Thyroid gland (tissue), 4 donors: ENCODE data around the gene C6orf141. TPM values are rescaled to one million over a fixed set of nuclear protein-coding genes. Genes with fewer than 3 reads are reported as not detected.
A peak's percentile ranks its signal among the peaks of the same experiment; 100 is the strongest.

Experiments used
- DNase-seq, 2 donors: peaks; one replicate each; pipeline ENCODE4 v3.0.0-alpha.2; 2019
- H3K27ac ChIP-seq, 3 donors: fragments of 200-600 bp; sonication (generic); 1 replicate in 2 of 3; 2 replicates in 1 of 3; pipeline ENCODE4 v1.5.1; 2016 to 2019; ENCODE audit warnings: mild to moderate bottlenecking in 1 of 3, moderate library complexity in 1 of 3
- H3K27me3 ChIP-seq: fragments of 200-600 bp; sonication (generic); one replicate; pipeline ENCODE4 v1.5.1; 2019
- H3K36me3 ChIP-seq, 2 donors: fragments of 200-600 bp; sonication (generic); one replicate each; pipeline ENCODE4 v1.5.1; 2016 to 2019
- H3K4me1 ChIP-seq, 2 donors: fragments of 200-600 bp; sonication (generic); one replicate each; pipeline ENCODE4 v1.5.1; 2017 to 2019
- H3K4me3 ChIP-seq, 3 donors: fragments of 200-600 bp; sonication (generic); replicated peaks in 1 of 3; 1 replicate in 2 of 3; 2 replicates in 1 of 3; pipeline ENCODE4 v1.5.1; 2016; ENCODE audit warnings: mild to moderate bottlenecking in 1 of 3
- H3K9me3 ChIP-seq: fragments of 200-600 bp; sonication (generic); one replicate; pipeline ENCODE4 v1.5.1; 2017
- CTCF ChIP-seq, 6 experiments: fragments of 200-600 bp in 3 of 6; fragments of 450-650 bp in 3 of 6; sonication (generic) in 3 of 6; IDR thresholded peaks; one replicate each; pipeline ENCODE4 v1.5.1; 2016 to 2019; ENCODE audit warnings: antibody characterized with exemption in 6 of 6, mild to moderate bottlenecking in 2 of 6, inconsistent platforms in 1 of 6, moderate library complexity in 1 of 6
- POLR2A ChIP-seq, 2 donors: fragments of 450-650 bp; IDR thresholded peaks; one replicate each; pipeline ENCODE4 v1.6.1; 2017; ENCODE audit warnings: antibody characterized with exemption in 2 of 2, mild to moderate bottlenecking in 2 of 2, moderate library complexity in 1 of 2
- WGBS, 2 donors: methylation state at CpG; one replicate each; pipeline ENCODE4 v1.1.5; 2017; 5-methylcytosine and 5-hydroxymethylcytosine counted together
- intact Hi-C: fragments of 100-400 bp; cut with DNase I; formaldehyde crosslinking; loops from one replicate; pipeline ENCODE4 v1.15.1; 2023
- total RNA-seq, 4 donors: library from RNA; depleted of rRNA; stranded (reverse); fragments of >200 nt; gene quantifications; one replicate each; pipeline ENCODE4 v1.2.3, GENCODE V29; 2016

The C6orf141 gene
- total RNA-seq, result 10 to 100 TPM in 2 of 4 donors, 1 to 10 TPM in 2; 7.4 to 19.8 (median 11.3) TPM

GRCh38 chr6:49550492-49551077 lies at the start of gene C6orf141:
Gene C6orf141 (plus strand): TSS chr6:49550668. CDS start chr6:49550793, 125 bp downstream.
- Histone ChIP-seq H3K9me3 (no peaks in the 10 kb centered on the region), H3K36me3 (no peaks in the 10 kb centered on the region), H3K4me3 (peak within 1 kb of the TSS; percentile 19 to 24 (median 21)), H3K4me1 (peaks cover 12 to 20% of the 10 kb centered on the region in 2 donors), H3K27ac (peak within 1 kb of the TSS in 1 of 3 donors; percentile 8), H3K27me3 (no peaks in the 10 kb centered on the region)
- peak; percentile 36 to 47 for DNase-seq
- TF ChIP-seq POLR2A (IDR thresholded peaks at IDR 0.05) (peak in 1 of 2 donors; percentile 32), CTCF (IDR thresholded peaks at IDR 0.05) (no peak)
- intact Hi-C loops, result no loop called here
- 0 to 1% methylated on average over 14 to 34 of the region's 42 CpGs for WGBS, 2 donors

GRCh38 chr6:49504666-49505065 lies 45.8 kb upstream of the C6orf141 start:
- H3K36me3 ChIP-seq, result no peaks in the 10 kb centered on the region
- intact Hi-C loops, result no loop called here
- no peak overlapping the region for H3K27ac ChIP-seq
- TF ChIP-seq POLR2A (IDR thresholded peaks at IDR 0.05) (no peak), CTCF (IDR thresholded peaks at IDR 0.05) (no peak)
- WGBS, 2 donors, result 83 to 90% methylated on average over 5 of the region's 5 CpGs
- no peaks in the 10 kb centered on the region for H3K9me3 ChIP-seq
- H3K4me3 ChIP-seq, result no peak overlapping the region
- no peaks in the 10 kb centered on the region for H3K27me3 ChIP-seq
- no peaks in the 10 kb centered on the region for H3K4me1 ChIP-seq
- DNase-seq, result no peak

- no peak for TF ChIP-seq CTCF (IDR thresholded peaks at IDR 0.05)
- no peak for TF ChIP-seq POLR2A (IDR thresholded peaks at IDR 0.05)
Measured at GRCh38 chr6:49506569-49507111, 43.8 kb upstream of the C6orf141 start.

GRCh38 chr6:49509342-49509741 lies 41.1 kb upstream of the C6orf141 start:
- TF ChIP-seq POLR2A (IDR thresholded peaks at IDR 0.05) (no peak), CTCF (IDR thresholded peaks at IDR 0.05) (no peak)
- Histone ChIP-seq H3K4me3 (no peak overlapping the region), H3K4me1 (no peaks in the 10 kb centered on the region), H3K27me3 (no peaks in the 10 kb centered on the region), H3K9me3 (no peaks in the 10 kb centered on the region), H3K27ac (no peak overlapping the region), H3K36me3 (no peaks in the 10 kb centered on the region)
- intact Hi-C loops, result no loop called here
- 76 to 85% methylated on average over 3 of the region's 3 CpGs for WGBS, 2 donors
- no peak for DNase-seq

More at GRCh38 chr6:49506569-49507111, 43.8 kb upstream of the C6orf141 start:
- DNase-seq, result no peak
- Histone ChIP-seq H3K9me3 (no peaks in the 10 kb centered on the region), H3K27ac (no peak overlapping the region), H3K27me3 (no peaks in the 10 kb centered on the region), H3K4me1 (no peaks in the 10 kb centered on the region), H3K36me3 (no peaks in the 10 kb centered on the region), H3K4me3 (no peak overlapping the region)
- 78 to 83% methylated on average over 5 of the region's 5 CpGs for WGBS, 2 donors
- intact Hi-C loops, result no loop called here
